CD4-positive, alpha-beta T cell (primary cell): Measurements from ENCODE around the gene ZSWIM4. TPM values are rescaled to one million over a fixed set of nuclear protein-coding genes. Genes with fewer than 3 reads are reported as not detected.
A peak's percentile ranks its signal among the peaks of the same experiment; 100 is the strongest.

Experiments
- ATAC-seq: fragments of 200-7000 bp; cut with Tn5 transposase; one replicate; pipeline ENCODE4 v1.10.0; 2022; ENCODE audit warnings: mild to moderate bottlenecking; ENCODE audit not compliant: poor library complexity
- CTCF ChIA-PET: fragments of 350-600 bp; sonication (Branson Sonifier 250); formaldehyde crosslinking; loops from one replicate; lab custom pipeline; 2021; ENCODE audit warnings: antibody characterized with exemption, inconsistent platforms; lab: Charles Lee
- POLR2A ChIA-PET: fragments of 350-600 bp; sonication (Branson Sonifier 250); formaldehyde crosslinking; loops from one replicate; lab custom pipeline; 2021; ENCODE audit warnings: antibody characterized with exemption, inconsistent platforms; lab: Charles Lee
- DNase-seq, 14 experiments: peaks; one replicate each; pipeline ENCODE4 v3.0.0-alpha.2; 2013 to 2020; ENCODE audit warnings: mixed read lengths in 2 of 14
- H3K27ac ChIP-seq, 2 donors: one replicate each; pipeline versions ENCODE4 v1.5.1 to v1.7.0; 2013; ENCODE audit warnings: low read length in 2 of 2, low read depth in 1 of 2, mild to moderate bottlenecking in 1 of 2
- H3K27me3 ChIP-seq, 2 experiments: 1 replicate in 1 of 2; 2 replicates in 1 of 2; pipeline versions ENCODE4 v1.6.1 to v1.7.0; 2013; ENCODE audit warnings: low read length in 2 of 2, control low read depth in 1 of 2, mild to moderate bottlenecking in 1 of 2, moderate library complexity in 1 of 2; ENCODE audit not compliant: insufficient read depth in 2 of 2, control insufficient read depth in 1 of 2
- H3K36me3 ChIP-seq: one replicate; pipeline ENCODE4 v1.6.1; 2013; ENCODE audit warnings: low read length, control low read depth; ENCODE audit not compliant: insufficient read depth
- H3K4me1 ChIP-seq: one replicate; pipeline ENCODE4 v1.6.1; 2013; ENCODE audit warnings: low read length, control low read depth; ENCODE audit not compliant: insufficient read depth
- H3K4me3 ChIP-seq: one replicate; pipeline ENCODE4 v1.5.1; 2013; ENCODE audit warnings: mild to moderate bottlenecking, low read length, moderate library complexity
- H3K9me3 ChIP-seq, 2 experiments: 1 replicate in 1 of 2; 2 replicates in 1 of 2; pipeline versions ENCODE4 v1.6.1 to v1.7.0; 2013; ENCODE audit warnings: low read length in 2 of 2, mild to moderate bottlenecking in 2 of 2, control low read depth in 1 of 2, moderate library complexity in 1 of 2; ENCODE audit not compliant: control insufficient read depth in 1 of 2, insufficient read depth in 1 of 2
- H3K27ac Mint-ChIP-seq: one replicate; pipeline ENCODE4 v1.8.0; 2020; ENCODE audit warnings: mixed read lengths
- H3K27me3 Mint-ChIP-seq: one replicate; pipeline ENCODE4 v1.8.0; 2021; ENCODE audit warnings: mixed read lengths
- H3K36me3 Mint-ChIP-seq: one replicate; pipeline ENCODE4 v1.8.0; 2021; ENCODE audit warnings: low read depth, mixed read lengths
- H3K4me1 Mint-ChIP-seq: one replicate; pipeline ENCODE4 v1.8.0; 2021; ENCODE audit warnings: low read depth, mixed read lengths
- H3K4me3 Mint-ChIP-seq: one replicate; pipeline ENCODE4 v1.8.0; 2020; ENCODE audit warnings: mild to moderate bottlenecking, mixed read lengths
- H3K9me3 Mint-ChIP-seq: one replicate; pipeline ENCODE4 v1.8.0; 2020; ENCODE audit warnings: mixed read lengths
- CTCF ChIP-seq: fragments of 200-600 bp; IDR thresholded peaks from one replicate; pipeline ENCODE4 v1.8.0; 2022; ENCODE audit warnings: antibody characterized with exemption, mild to moderate bottlenecking
- intact Hi-C, 2 experiments: fragments of 100-400 bp; cut with DNase I in 1 of 2; cut with micrococcal nuclease in 1 of 2; formaldehyde crosslinking; loops; one replicate each; pipeline versions ENCODE4 v1.15.1 to v1.9.0; 2023 to 2025; cut with DNase I, micrococcal nuclease
- total RNA-seq, 174 experiments: library from RNA in 2 of 174; stranded (reverse) in 2 of 174; gene quantifications; one replicate each; pipeline ENCODE4 v1.2.3 and lab custom pipeline; 2021 to 2026

ZSWIM4 gene
- total RNA-seq, 2 experiments from 2014 or later: 3.5 to 3.8 TPM

GRCh38 chr19:13835791-13836723 lies 40.8 kb downstream of the ZSWIM4 start:
- ATAC-seq (no peak), DNase-seq (peak in 4 of 14 experiments; percentile 23 to 75 (median 54))
- Histone ChIP-seq H3K4me1 (peaks cover 82% of the 10 kb centered on the region), H3K4me3 (peak overlapping the region; percentile 29), H3K9me3 (no peaks in the 10 kb centered on the region), H3K27ac (peak overlapping the region; percentile 83 to 97), H3K36me3 (peaks cover 28% of the 10 kb centered on the region), H3K27me3 (no peaks in the 10 kb centered on the region)
- Mint-ChIP-seq H3K27me3 (no peaks in the 10 kb centered on the region), H3K4me3 (peak overlapping the region; percentile 87), H3K4me1 (peaks cover 62% of the 10 kb centered on the region), H3K36me3 (peaks cover 26% of the 10 kb centered on the region), H3K9me3 (no peaks in the 10 kb centered on the region), H3K27ac (peak overlapping the region; percentile 99)
- CTCF ChIA-PET: interaction anchor here (0.6 to 4.6 kb wide), 9 partner anchors 10 to 301 kb away, joined by 3 to 44 read pairs (median 4); partner anchors contain the start of genes ASF1B and C19orf53
- intact Hi-C loops: no loop called here
- no peak for TF ChIP-seq CTCF
- POLR2A ChIA-PET: interaction anchor here (0.5 to 3.1 kb wide), 19 partner anchors 8 to 1315 kb away, joined by 3 to 48 read pairs (median 4); partner anchors contain the start of genes ASF1B, C19orf53, DCAF15 and IL27RA

- POLR2A ChIA-PET: interaction anchor here (1.1 to 2.5 kb wide), 3 partner anchors 8 to 44 kb away, joined by 3 to 8 read pairs (median 7); partner anchors contain the start of gene ZSWIM4
- CTCF ChIA-PET: interaction anchor here (4.4 kb wide), 1 partner anchor 24 kb away, joined by 40 read pairs; no protein-coding TSS in a partner anchor
- Mint-ChIP-seq H3K9me3 (no peaks in the 10 kb centered on the region), H3K4me1 (peaks cover 69% of the 10 kb centered on the region), H3K36me3 (peaks cover 14% of the 10 kb centered on the region), H3K4me3 (peak overlapping the region; percentile 86), H3K27ac (peak overlapping the region; percentile 99), H3K27me3 (no peaks in the 10 kb centered on the region)
- no peak for ATAC-seq
- DNase-seq: peak in 2 of 14 experiments; percentile 65 to 67
- H3K36me3 ChIP-seq: peaks cover 25% of the 10 kb centered on the region
- peaks cover 93% of the 10 kb centered on the region for H3K4me1 ChIP-seq
- H3K4me3 ChIP-seq: peak overlapping the region; percentile 73
- H3K27ac ChIP-seq: peak overlapping the region; percentile 89 to 97
- no peaks in the 10 kb centered on the region for H3K27me3 ChIP-seq
- intact Hi-C loops: loop anchor here in 1 of 2 experiments (2.0 kb wide), 1 partner anchor 50 kb away; no protein-coding TSS in a partner anchor
- no peak for TF ChIP-seq CTCF
- no peaks in the 10 kb centered on the region for H3K9me3 ChIP-seq
Measured at GRCh38 chr19:13838435-13839129, 43.3 kb downstream of the ZSWIM4 start.
